Measurements from ENCODE around the gene PYGL. TPM values are rescaled to one million over a fixed set of nuclear protein-coding genes. Genes with fewer than 3 reads are reported as not detected.
A peak's percentile ranks its signal among the peaks of the same experiment; 100 is the strongest.

PYGL gene
- polyA plus RNA-seq, 1 donor (not counting 4 experiments of a cell fraction or from before 2014, with no cell fraction given) = 331 TPM

GRCh38 chr14:50856660-50857059 is 87.6 kb downstream of the PYGL start:
- Histone ChIP-seq H3K27ac (ENCODE audit: control insufficient read depth, insufficient read depth, low read length) (no peak overlapping the region), H3K4me1 (ENCODE audit: control insufficient read depth, extremely low read depth, insufficient read depth, low read length) (peaks cover 9% of the 10 kb centered on the region), H3K9ac (ENCODE audit: control insufficient read depth, extremely low read depth, insufficient read depth, low read length) (no peak overlapping the region), H3K4me2 (ENCODE audit: control insufficient read depth, extremely low read depth, insufficient read depth, low read depth, low read length) (no peak overlapping the region), H3K4me3 (ENCODE audit: control insufficient read depth in 2 of 3, extremely low read depth in 1 of 3, insufficient read depth in 2 of 3, low read depth in 1 of 3, low read length in 3 of 3) (no peak overlapping the region), H3K9me3 (ENCODE audit: control insufficient read depth, low read depth, low read length) (no peaks in the 10 kb centered on the region), H3K36me3 (ENCODE audit: control insufficient read depth in 2 of 2, extremely low read depth in 1 of 2, insufficient read depth in 2 of 2, low read length in 2 of 2) (no peaks in the 10 kb centered on the region), H4K20me1 (ENCODE audit: control insufficient read depth, extremely low read depth, insufficient read depth, low read length) (no peaks in the 10 kb centered on the region), H3K27me3 (ENCODE audit: control insufficient read depth, extremely low read depth, insufficient read depth, low read length) (no peaks in the 10 kb centered on the region), H2AFZ (ENCODE audit: control insufficient read depth, low read length) (no peak overlapping the region), H3K79me2 (ENCODE audit: control insufficient read depth, insufficient read depth, low read length) (no peaks in the 10 kb centered on the region), H3K9me1 (ENCODE audit: control insufficient read depth, extremely low read depth, insufficient read depth, low read length) (no peaks in the 10 kb centered on the region)
- TF ChIP-seq EZH2 (IDR thresholded peaks at IDR 0.05; ENCODE audit: low read length) = no peak
- TF ChIP-seq CTCF (optimal IDR thresholded peaks at IDR 0.05 in 1 of 3, IDR thresholded peaks at IDR 0.05 in 1 of 3, conservative IDR thresholded peaks at IDR 0.05 in 1 of 3; ENCODE audit: extremely low read depth in 1 of 3, insufficient read depth in 2 of 3, low read length in 3 of 3) = no peak
- DNase-seq (ENCODE audit: low read depth, low spot score) = no peak
- no peak for FAIRE-seq
- dilution Hi-C loops (cut with MboI; ENCODE audit: extremely low pct_ligation_motif_present, low sequenced_read_pairs) = no loop called here

- no peak overlapping the region for H2AFZ ChIP-seq (ENCODE audit: control insufficient read depth, low read length)
- TF ChIP-seq EZH2 (IDR thresholded peaks at IDR 0.05; ENCODE audit: low read length) = no peak
- peak in 1 of 3 experiments; percentile 11 for TF ChIP-seq CTCF (optimal IDR thresholded peaks at IDR 0.05 in 1 of 3, IDR thresholded peaks at IDR 0.05 in 1 of 3, conservative IDR thresholded peaks at IDR 0.05 in 1 of 3; ENCODE audit: extremely low read depth in 1 of 3, insufficient read depth in 2 of 3, low read length in 3 of 3)
- FAIRE-seq (no peak), DNase-seq (ENCODE audit: low read depth, low spot score) (no peak)
- H3K4me3 ChIP-seq (ENCODE audit: control insufficient read depth in 2 of 3, extremely low read depth in 1 of 3, insufficient read depth in 2 of 3, low read depth in 1 of 3, low read length in 3 of 3) = no peak overlapping the region
- H3K4me1 ChIP-seq (ENCODE audit: control insufficient read depth, extremely low read depth, insufficient read depth, low read length) = peaks cover 9% of the 10 kb centered on the region
- H4K20me1 ChIP-seq (ENCODE audit: control insufficient read depth, extremely low read depth, insufficient read depth, low read length) = no peaks in the 10 kb centered on the region
- no peak overlapping the region for H3K27ac ChIP-seq (ENCODE audit: control insufficient read depth, insufficient read depth, low read length)
- H3K36me3 ChIP-seq (ENCODE audit: control insufficient read depth in 2 of 2, extremely low read depth in 1 of 2, insufficient read depth in 2 of 2, low read length in 2 of 2) = no peaks in the 10 kb centered on the region
- H3K79me2 ChIP-seq (ENCODE audit: control insufficient read depth, insufficient read depth, low read length) = no peaks in the 10 kb centered on the region
- H3K27me3 ChIP-seq (ENCODE audit: control insufficient read depth, extremely low read depth, insufficient read depth, low read length) = no peaks in the 10 kb centered on the region
- H3K4me2 ChIP-seq (ENCODE audit: control insufficient read depth, extremely low read depth, insufficient read depth, low read depth, low read length) = no peak overlapping the region
- H3K9ac ChIP-seq (ENCODE audit: control insufficient read depth, extremely low read depth, insufficient read depth, low read length) = no peak overlapping the region
- no peaks in the 10 kb centered on the region for H3K9me3 ChIP-seq (ENCODE audit: control insufficient read depth, low read depth, low read length)
- H3K9me1 ChIP-seq (ENCODE audit: control insufficient read depth, extremely low read depth, insufficient read depth, low read length) = no peaks in the 10 kb centered on the region
- dilution Hi-C loops (cut with MboI; ENCODE audit: extremely low pct_ligation_motif_present, low sequenced_read_pairs) = no loop called here
Observed at GRCh38 chr14:50855558-50855957, 88.7 kb downstream of the PYGL start.

Other genes with a start within 250 kb of the PYGL start
- 7.9 to 15.2 TPM (median 13.8 TPM) in 3 replicates for gene NIN, start 113.3 kb downstream of the PYGL start, polyA plus RNA-seq
- 0.03 TPM in 1 of 3 replicates, not detected in the others for gene ABHD12B, start 72.4 kb downstream of the PYGL start, polyA plus RNA-seq
- 0.03 to 0.09 TPM (median 0.04 TPM) in 3 replicates for gene TRIM9, start 150.6 kb upstream of the PYGL start, polyA plus RNA-seq